HG02973 (cell line): ENCODE measurements around the gene NEU4.

Experiments
- ATAC-seq: cut with Tn5 transposase; IDR thresholded peaks from one replicate; pipeline ENCODE4 v1.9.1; 2021; ENCODE audit warnings: moderate library complexity; ENCODE audit not compliant: unreplicated experiment

NEU4 gene

DNA sequence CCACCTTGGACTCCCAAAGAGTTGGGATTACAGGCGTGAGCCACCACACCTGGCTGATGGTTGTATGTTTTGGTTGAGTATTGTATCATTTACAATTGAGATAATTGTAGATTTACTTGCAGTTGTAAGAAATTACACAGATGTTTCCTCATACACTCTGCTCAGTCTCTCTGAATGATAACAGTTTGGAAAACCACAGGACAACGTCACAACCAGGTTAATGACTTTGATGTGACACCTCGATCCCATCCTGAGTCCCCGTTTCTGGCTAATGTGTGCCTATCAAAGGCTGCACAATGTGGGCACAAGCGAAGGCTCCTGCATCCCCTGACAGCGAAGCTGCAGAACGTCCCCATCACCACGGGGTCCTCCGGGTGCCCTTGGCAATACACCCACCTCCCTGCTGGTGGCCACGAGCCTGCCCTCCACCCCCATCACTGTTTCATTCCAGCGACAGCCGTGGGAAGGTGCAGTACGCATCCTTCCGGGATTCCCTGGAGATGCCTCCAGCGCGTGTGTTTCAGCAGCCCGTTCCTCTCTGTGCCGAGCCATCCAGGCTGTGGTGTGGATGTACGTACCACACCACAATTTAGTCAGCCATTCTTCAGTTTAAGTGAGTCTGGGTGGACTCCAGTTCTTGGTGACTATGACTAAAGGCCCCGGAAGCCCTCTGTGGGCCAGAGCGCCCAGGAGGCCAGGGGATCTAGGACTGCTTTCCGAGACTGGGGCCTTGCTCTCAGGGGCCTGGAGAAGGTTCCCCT lies 54.0 kb downstream of the NEU4 start:
- ATAC-seq: no peak

DNA sequence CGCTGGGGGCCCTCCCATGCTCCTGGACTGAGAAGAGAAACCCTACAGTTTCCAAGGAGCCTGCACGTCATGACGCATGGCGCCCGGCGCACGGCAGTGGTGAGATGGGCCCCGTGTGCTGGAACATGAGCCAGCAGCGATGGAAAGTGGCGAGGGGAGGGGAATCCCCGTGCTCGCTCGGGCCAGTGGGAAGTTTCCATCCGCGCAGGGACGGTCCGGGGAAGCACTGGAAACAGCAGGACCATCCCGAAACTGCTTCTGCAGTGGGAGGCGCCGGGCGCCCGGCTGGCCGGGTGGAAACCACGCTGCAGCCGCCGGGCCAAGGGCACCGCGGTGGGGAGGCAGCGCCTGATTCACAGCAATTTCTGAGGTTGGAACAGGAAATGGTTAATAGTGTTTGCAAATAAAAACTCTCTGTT lies 54.6 kb downstream of the NEU4 start:
- no peak for ATAC-seq

GRCh38 chr2:241864168-241864849 lies 55.3 kb downstream of the NEU4 start:
- ATAC-seq: no peak

DNA sequence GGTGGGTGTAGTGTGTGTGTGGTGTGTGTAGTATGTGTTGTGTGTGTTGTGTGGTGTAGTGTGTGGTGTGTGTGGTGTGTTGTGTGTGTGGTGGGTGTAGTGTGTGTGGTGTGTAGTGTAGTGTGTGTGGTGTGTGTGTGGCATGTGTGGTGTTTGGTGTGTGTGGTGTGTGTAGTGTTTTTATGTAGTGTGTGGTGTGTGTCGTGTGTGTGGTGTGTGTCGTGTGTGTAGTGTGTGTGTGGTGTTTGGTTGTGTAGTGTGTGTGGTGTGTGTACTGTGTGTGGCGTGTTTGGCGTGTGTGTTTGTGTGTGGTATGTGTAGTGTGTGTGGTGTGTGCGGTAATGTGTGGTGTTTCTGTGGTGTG lies 55.8 kb downstream of the NEU4 start:
- no peak for ATAC-seq

DNA sequence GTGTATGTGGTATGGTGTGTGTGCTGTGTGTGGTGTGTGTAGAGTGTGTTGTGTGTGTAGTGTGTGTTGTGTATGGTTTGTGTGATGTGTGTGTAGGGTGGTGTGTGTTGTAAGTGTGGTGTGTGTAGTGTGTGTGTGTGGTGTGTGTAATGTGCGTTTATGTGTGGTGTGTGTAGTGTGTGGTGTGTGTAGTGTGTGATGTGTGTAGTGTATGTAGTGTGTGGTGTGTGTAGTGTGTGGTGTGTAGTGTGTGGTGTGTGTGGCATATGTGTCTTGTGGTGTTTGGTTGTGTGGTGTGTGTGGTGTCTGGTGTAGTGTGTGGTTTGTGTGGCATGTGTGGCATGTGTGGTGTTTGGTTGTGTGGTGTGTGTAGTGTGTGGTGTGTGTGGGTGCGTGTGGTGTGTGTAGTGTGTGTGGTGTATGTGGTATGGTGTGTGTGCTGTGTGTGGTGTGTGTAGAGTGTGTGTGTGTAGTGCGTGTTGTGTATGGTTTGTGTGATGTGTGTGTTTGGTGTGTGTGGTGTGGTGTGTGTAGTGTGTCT lies 56.5 kb downstream of the NEU4 start:
- ATAC-seq: no peak

- ATAC-seq: no peak
Observed at GRCh38 chr2:241865957-241866789, 57.2 kb downstream of the NEU4 start.
